ENCODE results near the gene GGTLC2. TPM values are rescaled to one million over a fixed set of nuclear protein-coding genes. Genes with fewer than 3 reads are reported as not detected.
"Not testable (repeated sequence)": the region's sequence is repeated elsewhere in the genome, so short reads cannot be mapped to it uniquely, and the experiment has no call there.

GGTLC2 gene
- total RNA-seq, 4 donors from 2014 or later = not detected

DNA sequence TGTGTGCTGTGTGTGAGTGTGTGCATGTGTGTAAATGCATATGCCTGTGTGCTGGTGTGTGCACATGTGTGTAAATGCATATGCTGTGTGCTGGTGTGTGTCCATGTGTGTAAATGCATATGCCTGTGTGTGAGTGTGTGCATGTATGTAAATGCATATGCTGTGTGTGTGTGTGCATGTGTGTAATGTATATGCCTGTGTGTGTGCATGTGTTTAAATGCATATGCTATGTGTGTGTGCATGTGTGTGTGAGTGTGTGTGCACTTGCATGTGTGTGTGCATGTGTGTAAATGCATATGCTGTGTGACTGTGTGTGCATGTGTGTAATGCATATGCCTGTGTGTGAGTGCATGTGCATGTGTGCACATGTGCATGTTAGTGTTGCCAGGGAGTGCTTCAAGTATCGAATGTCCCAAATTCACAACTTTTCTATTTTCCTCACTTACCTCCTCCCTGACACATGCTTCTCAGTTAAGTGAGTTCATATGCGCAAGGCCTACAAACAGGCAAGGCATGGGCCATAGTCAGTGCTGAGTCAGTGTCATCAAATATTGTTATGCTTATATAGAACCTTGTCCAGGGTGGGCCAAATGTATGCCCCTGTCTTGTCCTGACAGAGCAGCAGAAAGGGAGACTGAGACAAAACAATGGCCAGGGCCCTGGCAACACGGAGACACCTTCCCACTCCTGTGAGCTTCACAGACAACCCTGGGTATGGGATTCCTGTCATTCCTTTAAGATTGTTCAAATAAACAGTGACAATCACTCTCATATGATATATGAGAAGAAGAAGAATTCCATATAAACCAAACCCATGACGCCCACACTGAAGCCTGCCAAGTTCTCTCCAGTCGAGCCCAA is 38.6 kb downstream of the GGTLC2 start:
- H3K4me3 ChIP-seq = no peak overlapping the region
- no peaks in the 10 kb centered on the region for H3K9me3 ChIP-seq
- 64 to 75% methylated on average over 5 of the region's 5 CpGs for WGBS, 2 donors
- H3K4me1 ChIP-seq = peaks cover 0 to 4% (median 0%) of the 10 kb centered on the region in 3 donors
- no peak for DNase-seq
- no peak for TF ChIP-seq POLR2A (IDR thresholded peaks at IDR 0.05)
- TF ChIP-seq, protein P1, sequence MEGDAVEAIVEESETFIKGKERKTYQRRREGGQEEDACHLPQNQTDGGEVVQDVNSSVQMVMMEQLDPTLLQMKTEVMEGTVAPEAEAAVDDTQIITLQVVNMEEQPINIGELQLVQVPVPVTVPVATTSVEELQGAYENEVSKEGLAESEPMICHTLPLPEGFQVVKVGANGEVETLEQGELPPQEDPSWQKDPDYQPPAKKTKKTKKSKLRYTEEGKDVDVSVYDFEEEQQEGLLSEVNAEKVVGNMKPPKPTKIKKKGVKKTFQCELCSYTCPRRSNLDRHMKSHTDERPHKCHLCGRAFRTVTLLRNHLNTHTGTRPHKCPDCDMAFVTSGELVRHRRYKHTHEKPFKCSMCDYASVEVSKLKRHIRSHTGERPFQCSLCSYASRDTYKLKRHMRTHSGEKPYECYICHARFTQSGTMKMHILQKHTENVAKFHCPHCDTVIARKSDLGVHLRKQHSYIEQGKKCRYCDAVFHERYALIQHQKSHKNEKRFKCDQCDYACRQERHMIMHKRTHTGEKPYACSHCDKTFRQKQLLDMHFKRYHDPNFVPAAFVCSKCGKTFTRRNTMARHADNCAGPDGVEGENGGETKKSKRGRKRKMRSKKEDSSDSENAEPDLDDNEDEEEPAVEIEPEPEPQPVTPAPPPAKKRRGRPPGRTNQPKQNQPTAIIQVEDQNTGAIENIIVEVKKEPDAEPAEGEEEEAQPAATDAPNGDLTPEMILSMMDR (IDR thresholded peaks at IDR 0.05) = no peak
- H3K27ac ChIP-seq = no peak overlapping the region
- H3K27me3 ChIP-seq = peaks cover 0 to 18% (median 0%) of the 10 kb centered on the region in 4 donors
- intact Hi-C loops (cut with DNase I) = no loop called here
- H3K36me3 ChIP-seq = no peaks in the 10 kb centered on the region

DNA sequence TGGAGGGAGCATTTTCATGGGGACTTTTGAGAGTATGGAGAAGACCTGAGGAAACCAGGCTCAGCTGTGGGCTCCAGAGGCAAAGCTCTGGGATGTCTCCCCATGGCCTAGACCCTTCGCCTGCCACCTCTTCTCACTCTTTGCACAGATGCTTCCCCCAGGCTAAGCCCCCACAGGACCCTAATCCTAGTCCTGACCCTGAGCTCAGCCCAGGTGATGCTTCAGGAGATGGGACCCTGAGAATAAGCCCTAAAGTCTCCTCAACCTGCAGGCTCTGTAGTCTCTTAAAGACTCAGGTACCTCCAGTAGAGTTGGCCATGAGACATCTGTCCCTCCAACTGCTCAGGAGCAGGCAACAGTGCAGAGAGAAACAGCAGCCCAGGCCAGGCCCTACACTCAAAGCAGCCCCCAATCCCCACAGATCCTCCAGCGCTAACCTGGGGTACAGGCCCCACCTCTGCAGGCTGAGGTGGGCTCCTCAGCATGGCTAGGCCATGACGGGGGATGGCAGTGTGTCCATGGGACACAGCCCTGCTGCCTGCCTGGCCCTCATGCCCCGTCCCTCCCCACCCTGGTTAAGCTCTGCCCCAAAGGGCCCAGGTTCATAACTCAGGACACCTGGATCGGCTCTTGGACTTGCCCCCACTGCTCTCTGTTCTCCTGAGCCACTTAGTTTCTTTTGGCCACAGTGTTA is 39.4 kb downstream of the GGTLC2 start:
- Histone ChIP-seq H3K4me3 (no peak overlapping the region), H3K27me3 (peaks cover 0 to 18% (median 0%) of the 10 kb centered on the region in 4 donors), H3K27ac (no peak overlapping the region), H3K36me3 (no peaks in the 10 kb centered on the region), H3K4me1 (peaks cover 0 to 4% (median 0%) of the 10 kb centered on the region in 3 donors), H3K9me3 (no peaks in the 10 kb centered on the region)
- intact Hi-C loops (cut with DNase I) = no loop called here
- 20 to 100% methylated on average over 1 to 3 of the region's 5 CpGs for WGBS, 2 donors
- TF ChIP-seq, protein P1 (IDR thresholded peaks at IDR 0.05) = no peak
- TF ChIP-seq POLR2A (IDR thresholded peaks at IDR 0.05) = no peak
- DNase-seq = no peak

DNA sequence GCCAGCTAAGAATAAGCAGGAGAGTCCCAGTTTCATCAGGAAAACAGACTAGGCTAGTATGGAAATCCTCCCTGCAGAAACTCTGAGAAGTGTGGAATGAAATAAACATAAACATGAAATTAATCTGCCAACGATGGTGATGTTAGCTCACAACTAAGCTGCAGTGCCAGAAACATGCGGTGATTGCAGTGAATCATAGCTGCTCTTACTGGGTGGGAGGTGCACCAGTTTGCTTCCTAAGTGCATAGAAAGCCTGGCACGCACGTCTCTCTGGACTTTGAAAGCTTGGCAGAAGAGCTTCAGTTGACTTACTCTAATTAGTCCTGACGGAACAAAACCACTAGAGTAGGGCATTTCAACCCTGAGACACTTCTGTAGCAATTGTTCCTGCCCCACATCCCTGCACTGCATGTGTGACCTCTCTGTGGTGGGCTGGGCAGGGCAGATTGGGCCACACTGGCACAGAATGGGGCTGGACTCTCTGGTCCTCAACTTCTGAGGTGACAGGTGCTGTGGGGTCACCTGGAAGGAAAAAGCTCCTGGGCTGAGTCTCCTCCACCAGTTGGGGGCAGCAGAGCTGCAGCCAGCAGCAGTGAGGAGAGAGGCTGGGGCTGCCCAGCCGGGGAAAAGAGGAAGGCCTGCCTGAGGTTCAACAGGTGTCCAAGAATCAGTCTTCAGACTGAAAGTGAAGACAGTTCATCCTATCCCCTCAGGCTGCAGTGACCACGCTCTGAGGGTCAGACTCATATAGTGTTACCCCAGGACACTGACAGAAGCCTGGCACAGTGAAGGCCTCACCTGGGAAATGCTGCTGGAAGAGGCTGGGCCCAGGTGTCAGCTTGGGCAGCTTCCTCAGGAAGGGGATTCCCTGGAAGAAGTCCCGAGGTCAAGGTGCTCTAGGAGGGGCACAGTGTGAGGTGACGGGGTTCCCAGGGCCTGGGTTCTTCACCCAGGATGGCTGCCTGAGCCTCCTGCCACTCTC is 40.5 kb downstream of the GGTLC2 start:
- Histone ChIP-seq H3K4me1 (peaks cover 0 to 4% (median 0%) of the 10 kb centered on the region in 3 donors), H3K36me3 (no peaks in the 10 kb centered on the region), H3K27me3 (peaks cover 0 to 10% (median 0%) of the 10 kb centered on the region in 4 donors), H3K27ac (no peak overlapping the region), H3K4me3 (no peak overlapping the region), H3K9me3 (no peaks in the 10 kb centered on the region)
- DNase-seq = no peak
- intact Hi-C loops (cut with DNase I) = no loop called here
- WGBS, 2 donors = 46 to 48% methylated on average over 7 to 8 of the region's 9 CpGs
- TF ChIP-seq, protein P1 (IDR thresholded peaks at IDR 0.05) = peak in 5 of 6 experiments; percentile 5 to 41 (median 17)
- no peak for TF ChIP-seq POLR2A (IDR thresholded peaks at IDR 0.05)

DNA sequence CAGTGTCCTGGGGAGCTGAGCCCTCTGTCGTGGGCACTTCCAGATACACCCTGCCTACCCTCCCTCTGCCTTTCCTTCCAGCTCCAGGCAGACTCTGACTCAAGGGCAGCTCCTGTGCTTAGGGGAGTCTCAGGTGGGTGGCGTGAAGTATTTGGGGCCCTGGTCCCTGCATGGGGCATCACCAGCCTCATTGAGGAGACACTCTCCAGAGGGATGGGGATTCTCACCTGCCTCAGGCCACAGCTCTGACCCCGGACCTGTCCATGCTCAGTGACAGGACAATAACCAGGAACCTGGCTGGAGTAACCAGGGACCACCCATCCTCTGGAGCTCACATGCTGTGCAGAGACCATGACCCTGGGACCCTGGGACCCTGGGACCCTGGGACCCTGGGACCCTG is 41.2 kb downstream of the GGTLC2 start:
- Histone ChIP-seq H3K4me1 (peaks cover 0 to 4% (median 0%) of the 10 kb centered on the region in 3 donors), H3K36me3 (no peaks in the 10 kb centered on the region), H3K4me3 (no peak overlapping the region), H3K27ac (no peak overlapping the region), H3K27me3 (peaks cover 0 to 3% (median 0%) of the 10 kb centered on the region in 4 donors), H3K9me3 (no peaks in the 10 kb centered on the region)
- intact Hi-C loops (cut with DNase I) = no loop called here
- TF ChIP-seq, protein P1 (IDR thresholded peaks at IDR 0.05) = no peak
- TF ChIP-seq POLR2A (IDR thresholded peaks at IDR 0.05) = no peak
- WGBS, 2 donors = 80% methylated on average over 1 of the region's 3 CpGs; no CpG with 5 or more reads in 1 of the 2 donors
- no peak for DNase-seq

DNA sequence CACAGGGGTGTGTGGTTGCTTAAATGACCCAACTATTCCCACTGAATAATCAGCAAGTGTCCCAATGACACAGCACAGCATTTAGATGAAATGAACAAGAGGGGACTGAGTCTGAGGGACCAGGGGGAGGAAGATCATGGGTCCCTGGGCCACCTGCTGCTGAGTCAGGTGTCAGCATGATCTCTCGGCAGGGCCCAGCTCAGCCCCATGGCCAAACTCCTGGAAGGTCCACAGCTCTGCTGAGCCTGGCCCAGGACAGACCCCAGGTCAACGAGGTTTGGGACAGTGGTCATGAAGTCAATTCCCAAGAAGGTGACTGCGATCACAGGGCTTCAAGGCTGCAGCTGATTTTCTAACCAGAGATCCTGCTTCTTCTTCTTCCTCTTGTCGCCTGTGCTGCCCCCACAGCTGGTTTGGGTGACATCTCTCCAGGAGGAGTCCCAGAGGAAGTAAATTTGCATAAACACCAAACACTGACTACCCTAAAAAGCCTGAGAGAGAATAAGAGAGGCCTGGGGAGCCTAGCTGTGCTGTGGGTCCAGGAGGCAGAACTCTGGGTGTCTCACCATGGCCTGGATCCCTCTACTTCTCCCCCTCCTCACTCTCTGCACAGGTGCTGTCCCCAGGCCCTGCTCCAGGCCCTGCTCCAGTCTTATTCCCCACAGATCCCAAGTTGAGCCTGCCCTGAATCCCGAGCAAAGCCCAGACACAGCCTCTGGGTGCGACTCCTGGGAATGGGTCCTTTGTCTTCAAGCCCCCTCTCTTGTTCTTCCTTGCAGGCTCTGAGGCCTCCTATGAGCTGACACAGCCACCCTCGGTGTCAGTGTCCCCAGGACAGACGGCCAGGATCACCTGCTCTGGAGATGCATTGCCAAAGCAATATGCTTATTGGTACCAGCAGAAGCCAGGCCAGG is 42.0 kb downstream of the GGTLC2 start:
- intact Hi-C loops (cut with DNase I); H3K4me3 ChIP-seq: not testable (repeated sequence)
- WGBS, 2 donors = 78 to 100% methylated on average over 1 to 5 of the region's 8 CpGs

More for the DNA sequence above, 42.0 kb downstream of the GGTLC2 start:
- not testable (repeated sequence) for H3K27me3 ChIP-seq, H3K4me1 ChIP-seq, H3K36me3 ChIP-seq, DNase-seq, H3K27ac ChIP-seq, H3K9me3 ChIP-seq
